Measurements from ENCODE around the gene PWWP2A.

Gene PWWP2A

DNA sequence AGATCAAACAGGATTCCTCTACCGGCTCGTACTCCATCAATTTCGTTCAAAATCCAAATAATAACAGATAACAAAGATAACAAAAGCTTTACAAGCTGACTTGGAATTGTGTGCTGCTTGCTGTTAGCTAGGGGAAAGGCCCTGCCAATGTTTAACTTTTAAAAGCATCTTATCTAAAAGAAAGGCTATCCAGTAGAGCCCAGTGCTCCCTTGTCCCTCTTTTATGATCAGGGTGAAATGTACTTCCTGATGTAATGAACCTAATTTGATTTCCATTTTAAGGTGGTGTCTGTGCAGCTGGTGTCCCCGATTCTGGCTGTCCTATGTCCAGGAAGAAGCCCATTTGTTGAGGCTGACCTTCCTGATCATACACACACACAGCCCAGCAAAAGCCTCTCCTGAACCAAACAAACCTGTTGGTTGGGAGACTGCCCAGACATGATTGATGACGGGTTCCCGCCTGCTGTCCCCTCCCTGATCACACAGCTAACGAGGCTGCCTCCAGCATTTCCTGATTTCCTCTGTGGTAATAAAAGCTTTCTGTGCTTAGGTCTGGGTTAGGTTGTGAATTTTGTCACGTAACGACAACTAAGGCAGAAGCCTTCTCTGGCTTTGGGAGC, 54.1 kb downstream of the PWWP2A start:
- Histone ChIP-seq H3K4me3 (ENCODE audit: severe bottlenecking) (no peak overlapping the region), H3K4me1 (ENCODE audit: insufficient read depth, poor library complexity, severe bottlenecking) (peaks cover 16% of the 10 kb centered on the region), H3K36me3 (ENCODE audit: low read depth) (peaks cover 19% of the 10 kb centered on the region), H3K9me3 (ENCODE audit: severe bottlenecking) (no peaks in the 10 kb centered on the region), H3K27ac (ENCODE audit: poor library complexity, severe bottlenecking) (peak overlapping the region; percentile 45), H3K27me3 (ENCODE audit: insufficient read depth, poor library complexity, severe bottlenecking) (no peaks in the 10 kb centered on the region)
- peak; percentile 83 for ATAC-seq (ENCODE audit: low read depth)
- TF ChIP-seq, protein P1, sequence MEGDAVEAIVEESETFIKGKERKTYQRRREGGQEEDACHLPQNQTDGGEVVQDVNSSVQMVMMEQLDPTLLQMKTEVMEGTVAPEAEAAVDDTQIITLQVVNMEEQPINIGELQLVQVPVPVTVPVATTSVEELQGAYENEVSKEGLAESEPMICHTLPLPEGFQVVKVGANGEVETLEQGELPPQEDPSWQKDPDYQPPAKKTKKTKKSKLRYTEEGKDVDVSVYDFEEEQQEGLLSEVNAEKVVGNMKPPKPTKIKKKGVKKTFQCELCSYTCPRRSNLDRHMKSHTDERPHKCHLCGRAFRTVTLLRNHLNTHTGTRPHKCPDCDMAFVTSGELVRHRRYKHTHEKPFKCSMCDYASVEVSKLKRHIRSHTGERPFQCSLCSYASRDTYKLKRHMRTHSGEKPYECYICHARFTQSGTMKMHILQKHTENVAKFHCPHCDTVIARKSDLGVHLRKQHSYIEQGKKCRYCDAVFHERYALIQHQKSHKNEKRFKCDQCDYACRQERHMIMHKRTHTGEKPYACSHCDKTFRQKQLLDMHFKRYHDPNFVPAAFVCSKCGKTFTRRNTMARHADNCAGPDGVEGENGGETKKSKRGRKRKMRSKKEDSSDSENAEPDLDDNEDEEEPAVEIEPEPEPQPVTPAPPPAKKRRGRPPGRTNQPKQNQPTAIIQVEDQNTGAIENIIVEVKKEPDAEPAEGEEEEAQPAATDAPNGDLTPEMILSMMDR (IDR thresholded peaks at IDR 0.05; ENCODE audit: poor library complexity, severe bottlenecking), result no peak
- DNase-seq (ENCODE audit: low spot score), result no peak

DNA sequence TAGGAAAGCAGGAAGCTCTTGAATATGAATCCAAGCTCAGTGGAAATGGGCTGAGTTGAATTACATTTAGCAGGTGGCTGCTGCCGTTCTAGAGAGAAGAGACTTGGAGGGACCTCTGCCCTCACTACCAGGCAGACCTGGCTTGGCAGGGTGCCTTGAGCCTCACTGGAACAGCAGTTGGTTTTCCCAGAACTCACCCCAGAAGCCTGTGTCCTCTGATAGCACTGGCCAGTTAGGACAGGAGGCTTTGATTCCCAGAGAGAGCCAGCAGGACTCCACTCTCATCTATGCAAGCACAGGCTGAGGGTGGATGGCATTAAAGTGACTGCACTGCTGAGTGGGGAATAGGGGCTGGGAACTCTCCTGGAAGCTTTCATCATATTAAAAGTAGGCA, 54.8 kb downstream of the PWWP2A start:
- DNase-seq (ENCODE audit: low spot score) (no peak), ATAC-seq (ENCODE audit: low read depth) (peak; percentile 9; the same call in 1 of the 3 replicates)
- H3K4me3 ChIP-seq (ENCODE audit: severe bottlenecking), result no peak overlapping the region
- TF ChIP-seq, protein P1 (IDR thresholded peaks at IDR 0.05; ENCODE audit: poor library complexity, severe bottlenecking), result no peak
- H3K36me3 ChIP-seq (ENCODE audit: low read depth), result peaks cover 26% of the 10 kb centered on the region
- H3K9me3 ChIP-seq (ENCODE audit: severe bottlenecking), result no peaks in the 10 kb centered on the region
- peaks cover 16% of the 10 kb centered on the region for H3K4me1 ChIP-seq (ENCODE audit: insufficient read depth, poor library complexity, severe bottlenecking)
- H3K27me3 ChIP-seq (ENCODE audit: insufficient read depth, poor library complexity, severe bottlenecking), result no peaks in the 10 kb centered on the region
- H3K27ac ChIP-seq (ENCODE audit: poor library complexity, severe bottlenecking), result peak overlapping the region; percentile 45

DNA sequence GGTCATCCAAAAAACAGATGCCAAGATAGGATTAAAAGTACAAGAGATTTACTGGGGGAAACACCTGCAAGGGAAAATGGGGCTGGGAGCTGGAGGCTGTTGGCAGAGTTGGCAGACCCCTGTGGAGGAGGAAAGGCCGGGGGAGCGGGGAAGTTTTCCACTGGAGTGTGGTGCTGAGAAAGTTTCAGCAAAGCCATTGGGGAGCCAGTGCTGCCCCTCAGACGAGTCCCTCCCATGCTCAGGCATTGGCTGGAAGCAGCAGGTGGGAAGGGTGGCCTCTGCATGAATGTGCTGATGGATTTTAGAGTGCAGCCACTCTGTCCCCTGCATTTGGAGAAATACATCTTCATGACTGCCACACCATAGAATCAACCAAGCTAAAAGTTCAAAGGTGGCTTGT, 57.5 kb downstream of the PWWP2A start:
- Histone ChIP-seq H3K9me3 (ENCODE audit: severe bottlenecking) (no peaks in the 10 kb centered on the region), H3K27me3 (ENCODE audit: insufficient read depth, poor library complexity, severe bottlenecking) (no peaks in the 10 kb centered on the region), H3K27ac (ENCODE audit: poor library complexity, severe bottlenecking) (no peak overlapping the region), H3K4me3 (ENCODE audit: severe bottlenecking) (no peak overlapping the region), H3K4me1 (ENCODE audit: insufficient read depth, poor library complexity, severe bottlenecking) (peaks cover 16% of the 10 kb centered on the region), H3K36me3 (ENCODE audit: low read depth) (peaks cover 47% of the 10 kb centered on the region)
- TF ChIP-seq, protein P1 (IDR thresholded peaks at IDR 0.05; ENCODE audit: poor library complexity, severe bottlenecking), result no peak
- DNase-seq (ENCODE audit: low spot score) (no peak), ATAC-seq (ENCODE audit: low read depth) (no peak)

DNA sequence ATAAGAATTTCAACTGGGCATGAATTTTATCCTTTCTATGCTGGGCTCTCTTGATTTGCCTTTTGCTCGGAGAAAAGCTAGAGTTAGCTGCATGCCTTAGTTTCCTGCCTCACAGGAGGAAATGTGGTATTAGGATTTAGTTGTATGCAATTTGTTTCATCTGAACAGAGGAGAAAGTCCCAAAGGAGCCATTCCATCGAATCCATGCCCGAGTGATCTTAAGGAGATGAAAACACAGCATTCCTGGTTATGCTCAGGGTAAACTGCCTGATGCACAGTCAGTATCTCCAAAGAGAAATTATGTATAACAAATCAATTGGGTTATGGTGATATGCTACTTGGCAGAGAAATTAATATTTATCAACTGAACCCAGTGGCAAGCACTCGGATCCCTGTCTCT, 59.2 kb downstream of the PWWP2A start:
- H3K27me3 ChIP-seq (ENCODE audit: insufficient read depth, poor library complexity, severe bottlenecking), result no peaks in the 10 kb centered on the region
- H3K4me1 ChIP-seq (ENCODE audit: insufficient read depth, poor library complexity, severe bottlenecking), result peaks cover 6% of the 10 kb centered on the region
- peaks cover 50% of the 10 kb centered on the region for H3K36me3 ChIP-seq (ENCODE audit: low read depth)
- no peak overlapping the region for H3K27ac ChIP-seq (ENCODE audit: poor library complexity, severe bottlenecking)
- no peaks in the 10 kb centered on the region for H3K9me3 ChIP-seq (ENCODE audit: severe bottlenecking)
- TF ChIP-seq, protein P1 (IDR thresholded peaks at IDR 0.05; ENCODE audit: poor library complexity, severe bottlenecking), result no peak
- DNase-seq (ENCODE audit: low spot score), result no peak
- H3K4me3 ChIP-seq (ENCODE audit: severe bottlenecking), result no peak overlapping the region
- ATAC-seq (ENCODE audit: low read depth), result no peak

DNA sequence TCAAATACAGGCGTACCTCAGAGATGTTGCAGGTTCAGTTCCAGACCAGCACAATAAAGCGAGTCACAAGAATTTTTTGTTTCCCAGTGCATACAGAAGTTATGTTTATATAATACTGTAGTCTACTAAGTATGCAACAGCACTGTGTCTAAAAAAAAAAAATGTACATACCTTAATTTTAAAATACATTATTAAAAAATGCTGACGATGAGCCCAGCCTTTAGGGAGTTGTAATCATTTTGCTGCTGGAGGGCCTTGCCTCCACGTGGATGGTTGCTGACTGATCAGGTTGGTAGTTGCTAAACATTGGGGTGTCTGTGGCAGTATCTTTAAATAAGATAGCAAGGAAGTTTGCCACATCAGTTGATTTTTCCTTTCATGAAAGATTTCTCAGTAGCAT, 62.0 kb downstream of the PWWP2A start:
- TF ChIP-seq, protein P1 (IDR thresholded peaks at IDR 0.05; ENCODE audit: poor library complexity, severe bottlenecking), result no peak
- Histone ChIP-seq H3K27me3 (ENCODE audit: insufficient read depth, poor library complexity, severe bottlenecking) (no peaks in the 10 kb centered on the region), H3K4me3 (ENCODE audit: severe bottlenecking) (no peak overlapping the region), H3K27ac (ENCODE audit: poor library complexity, severe bottlenecking) (no peak overlapping the region), H3K36me3 (ENCODE audit: low read depth) (peaks cover 69% of the 10 kb centered on the region), H3K4me1 (ENCODE audit: insufficient read depth, poor library complexity, severe bottlenecking) (no peaks in the 10 kb centered on the region), H3K9me3 (ENCODE audit: severe bottlenecking) (no peaks in the 10 kb centered on the region)
- DNase-seq (ENCODE audit: low spot score) (no peak), ATAC-seq (ENCODE audit: low read depth) (no peak)

Measured in RWPE2 (cell line).